Measurements from ENCODE around the gene NUDT1. TPM values are rescaled to one million over a fixed set of nuclear protein-coding genes. Genes with fewer than 3 reads are reported as not detected.
A peak's percentile ranks its signal among the peaks of the same experiment; 100 is the strongest.
"Not testable (repeated sequence)": the region's sequence is repeated elsewhere in the genome, so short reads cannot be mapped to it uniquely, and the experiment has no call there.

NUDT1 gene
- polyA plus RNA-seq, 2 donors, result 24.7 to 41.0 TPM

GRCh38 chr7:2259480-2259879 lies 17.5 kb downstream of the NUDT1 start:
- peaks cover 3 to 28% of the 10 kb centered on the region in 2 donors for H3K36me3 ChIP-seq (ENCODE audit: control insufficient read depth in 2 of 2, insufficient read depth in 2 of 2, low read length in 1 of 2)
- no peak overlapping the region for H3K4me3 ChIP-seq (ENCODE audit: low read depth in 1 of 2, low read length in 2 of 2)
- WGBS, 2 donors, result 86 to 88% methylated on average over 9 of the region's 9 CpGs
- peaks cover 0 to 5% of the 10 kb centered on the region in 2 donors for H3K4me1 ChIP-seq (ENCODE audit: control insufficient read depth in 2 of 2, insufficient read depth in 2 of 2, low read length in 1 of 2)
- H3K9me3 ChIP-seq (ENCODE audit: control insufficient read depth in 2 of 2, insufficient read depth in 1 of 2, low read depth in 1 of 2, low read length in 1 of 2), result no peaks in the 10 kb centered on the region
- H3K27me3 ChIP-seq (ENCODE audit: control insufficient read depth in 1 of 2, insufficient read depth in 2 of 2, low read length in 2 of 2), result no peaks in the 10 kb centered on the region
- H3K27ac ChIP-seq (ENCODE audit: low read depth in 2 of 2, low read length in 1 of 2), result no peak overlapping the region

GRCh38 chr7:2260820-2261219 lies 18.8 kb downstream of the NUDT1 start:
- Histone ChIP-seq H3K27me3 (ENCODE audit: control insufficient read depth in 1 of 2, insufficient read depth in 2 of 2, low read length in 2 of 2) (no peaks in the 10 kb centered on the region), H3K27ac (ENCODE audit: low read depth in 2 of 2, low read length in 1 of 2) (no peak overlapping the region), H3K4me3 (ENCODE audit: low read depth in 1 of 2, low read length in 2 of 2) (no peak overlapping the region), H3K9me3 (ENCODE audit: control insufficient read depth in 2 of 2, insufficient read depth in 1 of 2, low read depth in 1 of 2, low read length in 1 of 2) (no peaks in the 10 kb centered on the region), H3K4me1 (ENCODE audit: control insufficient read depth in 2 of 2, insufficient read depth in 2 of 2, low read length in 1 of 2) (no peaks in the 10 kb centered on the region), H3K36me3 (ENCODE audit: control insufficient read depth in 2 of 2, insufficient read depth in 2 of 2, low read length in 1 of 2) (peaks cover 3 to 20% of the 10 kb centered on the region in 2 donors)
- WGBS, 2 donors, result 67 to 68% methylated on average over 5 of the region's 5 CpGs

GRCh38 chr7:2261611-2262010 lies 19.6 kb downstream of the NUDT1 start:
- no peaks in the 10 kb centered on the region for H3K9me3 ChIP-seq (ENCODE audit: control insufficient read depth in 2 of 2, insufficient read depth in 1 of 2, low read depth in 1 of 2, low read length in 1 of 2)
- H3K4me3 ChIP-seq (ENCODE audit: low read depth in 1 of 2, low read length in 2 of 2), result no peak overlapping the region
- no peak overlapping the region for H3K27ac ChIP-seq (ENCODE audit: low read depth in 2 of 2, low read length in 1 of 2)
- no peaks in the 10 kb centered on the region for H3K27me3 ChIP-seq (ENCODE audit: control insufficient read depth in 1 of 2, insufficient read depth in 2 of 2, low read length in 2 of 2)
- H3K4me1 ChIP-seq (ENCODE audit: control insufficient read depth in 2 of 2, insufficient read depth in 2 of 2, low read length in 1 of 2), result no peaks in the 10 kb centered on the region
- WGBS, 2 donors, result 77 to 85% methylated on average over 14 of the region's 14 CpGs
- peaks cover 3 to 19% of the 10 kb centered on the region in 2 donors for H3K36me3 ChIP-seq (ENCODE audit: control insufficient read depth in 2 of 2, insufficient read depth in 2 of 2, low read length in 1 of 2)

GRCh38 chr7:2263176-2263575 lies 21.1 kb downstream of the NUDT1 start:
- Histone ChIP-seq H3K4me3 (ENCODE audit: low read depth in 1 of 2, low read length in 2 of 2) (no peak overlapping the region), H3K27ac (ENCODE audit: low read depth in 2 of 2, low read length in 1 of 2) (no peak overlapping the region), H3K4me1 (ENCODE audit: control insufficient read depth in 2 of 2, insufficient read depth in 2 of 2, low read length in 1 of 2) (no peaks in the 10 kb centered on the region), H3K9me3 (ENCODE audit: control insufficient read depth in 2 of 2, insufficient read depth in 1 of 2, low read depth in 1 of 2, low read length in 1 of 2) (no peaks in the 10 kb centered on the region), H3K27me3 (ENCODE audit: control insufficient read depth in 1 of 2, insufficient read depth in 2 of 2, low read length in 2 of 2) (no peaks in the 10 kb centered on the region), H3K36me3 (ENCODE audit: control insufficient read depth in 2 of 2, insufficient read depth in 2 of 2, low read length in 1 of 2) (peaks cover 3 to 6% of the 10 kb centered on the region in 2 donors)
- whole genome bisulfite sequencing, 2 donors, result 90 to 92% methylated on average over 18 of the region's 18 CpGs

- Histone ChIP-seq H3K9me3 (ENCODE audit: control insufficient read depth in 2 of 2, insufficient read depth in 1 of 2, low read depth in 1 of 2, low read length in 1 of 2) (no peaks in the 10 kb centered on the region), H3K4me1 (ENCODE audit: control insufficient read depth in 2 of 2, insufficient read depth in 2 of 2, low read length in 1 of 2) (no peaks in the 10 kb centered on the region), H3K36me3 (ENCODE audit: control insufficient read depth in 2 of 2, insufficient read depth in 2 of 2, low read length in 1 of 2) (peaks cover 3 to 4% of the 10 kb centered on the region in 2 donors), H3K4me3 (ENCODE audit: low read depth in 1 of 2, low read length in 2 of 2) (no peak overlapping the region), H3K27me3 (ENCODE audit: control insufficient read depth in 1 of 2, insufficient read depth in 2 of 2, low read length in 2 of 2) (no peaks in the 10 kb centered on the region), H3K27ac (ENCODE audit: low read depth in 2 of 2, low read length in 1 of 2) (no peak overlapping the region)
- 96 to 97% methylated on average over 23 of the region's 23 CpGs for WGBS, 2 donors
These were observed 22.1 kb downstream of the NUDT1 start for GRCh38 chr7:2264158-2264557.

- H3K27me3 ChIP-seq (ENCODE audit: control insufficient read depth in 1 of 2, insufficient read depth in 2 of 2, low read length in 2 of 2), result no peaks in the 10 kb centered on the region
- no peaks in the 10 kb centered on the region for H3K4me1 ChIP-seq (ENCODE audit: control insufficient read depth in 2 of 2, insufficient read depth in 2 of 2, low read length in 1 of 2)
- peaks cover 3 to 9% of the 10 kb centered on the region in 2 donors for H3K36me3 ChIP-seq (ENCODE audit: control insufficient read depth in 2 of 2, insufficient read depth in 2 of 2, low read length in 1 of 2)
- peak overlapping the region in 1 of 2 donors; percentile 47 for H3K27ac ChIP-seq (ENCODE audit: low read depth in 2 of 2, low read length in 1 of 2)
- H3K9me3 ChIP-seq (ENCODE audit: control insufficient read depth in 2 of 2, insufficient read depth in 1 of 2, low read depth in 1 of 2, low read length in 1 of 2), result no peaks in the 10 kb centered on the region
- no peak overlapping the region for H3K4me3 ChIP-seq (ENCODE audit: low read depth in 1 of 2, low read length in 2 of 2)
- 61 to 68% methylated on average over 10 of the region's 10 CpGs for WGBS, 2 donors
These were observed 24.9 kb downstream of the NUDT1 start for GRCh38 chr7:2266911-2267310.

- H3K4me3 ChIP-seq (ENCODE audit: low read depth in 1 of 2, low read length in 2 of 2); H3K4me1 ChIP-seq (ENCODE audit: control insufficient read depth in 2 of 2, insufficient read depth in 2 of 2, low read length in 1 of 2); H3K9me3 ChIP-seq (ENCODE audit: control insufficient read depth in 2 of 2, insufficient read depth in 1 of 2, low read depth in 1 of 2, low read length in 1 of 2); H3K27ac ChIP-seq (ENCODE audit: low read depth in 2 of 2, low read length in 1 of 2); H3K27me3 ChIP-seq (ENCODE audit: control insufficient read depth in 1 of 2, insufficient read depth in 2 of 2, low read length in 2 of 2): not testable (repeated sequence)
- 72 to 76% methylated on average over 13 of the region's 18 CpGs for WGBS, 2 donors
- H3K36me3 ChIP-seq (ENCODE audit: control insufficient read depth in 2 of 2, insufficient read depth in 2 of 2, low read length in 1 of 2), result peaks cover 4 to 10% of the 10 kb centered on the region in 2 donors
These were observed 27.3 kb downstream of the NUDT1 start for GRCh38 chr7:2269089-2269990.

- no peaks in the 10 kb centered on the region for H3K27me3 ChIP-seq (ENCODE audit: control insufficient read depth in 1 of 2, insufficient read depth in 2 of 2, low read length in 2 of 2)
- H3K36me3 ChIP-seq (ENCODE audit: control insufficient read depth in 2 of 2, insufficient read depth in 2 of 2, low read length in 1 of 2), result peaks cover 4 to 16% of the 10 kb centered on the region in 2 donors
- H3K27ac ChIP-seq (ENCODE audit: low read depth in 2 of 2, low read length in 1 of 2), result no peak overlapping the region
- no peaks in the 10 kb centered on the region for H3K9me3 ChIP-seq (ENCODE audit: control insufficient read depth in 2 of 2, insufficient read depth in 1 of 2, low read depth in 1 of 2, low read length in 1 of 2)
- 91 to 93% methylated on average over 10 of the region's 10 CpGs for WGBS, 2 donors
- no peak overlapping the region for H3K4me3 ChIP-seq (ENCODE audit: low read depth in 1 of 2, low read length in 2 of 2)
- H3K4me1 ChIP-seq (ENCODE audit: control insufficient read depth in 2 of 2, insufficient read depth in 2 of 2, low read length in 1 of 2), result no peaks in the 10 kb centered on the region
These were observed 28.0 kb downstream of the NUDT1 start for GRCh38 chr7:2269991-2270460.

GRCh38 chr7:2270495-2270894 lies 28.5 kb downstream of the NUDT1 start:
- H3K9me3 ChIP-seq (ENCODE audit: control insufficient read depth in 2 of 2, insufficient read depth in 1 of 2, low read depth in 1 of 2, low read length in 1 of 2), result no peaks in the 10 kb centered on the region
- H3K27me3 ChIP-seq (ENCODE audit: control insufficient read depth in 1 of 2, insufficient read depth in 2 of 2, low read length in 2 of 2), result no peaks in the 10 kb centered on the region
- H3K27ac ChIP-seq (ENCODE audit: low read depth in 2 of 2, low read length in 1 of 2), result no peak overlapping the region
- peaks cover 4 to 16% of the 10 kb centered on the region in 2 donors for H3K36me3 ChIP-seq (ENCODE audit: control insufficient read depth in 2 of 2, insufficient read depth in 2 of 2, low read length in 1 of 2)
- H3K4me3 ChIP-seq (ENCODE audit: low read depth in 1 of 2, low read length in 2 of 2), result no peak overlapping the region
- H3K4me1 ChIP-seq (ENCODE audit: control insufficient read depth in 2 of 2, insufficient read depth in 2 of 2, low read length in 1 of 2), result no peaks in the 10 kb centered on the region
- WGBS, 2 donors, result 87 to 91% methylated on average over 8 of the region's 8 CpGs

Measured in esophagus (tissue), 2 donors.